NB4 (cell line): ENCODE data around the gene GABRB1.

ENCODE experiments used
- POLR2A ChIP-seq: IDR thresholded peaks from 2 replicates; pipeline ENCODE4 v1.6.1; 2011; ENCODE audit warnings: mild to moderate bottlenecking; ENCODE audit not compliant: insufficient read length; ENCODE audit errors: extremely low read depth
- TF ChIP-seq, protein P1 (sequence below): IDR thresholded peaks from one replicate; pipeline ENCODE4 v1.5.1; 2012; ENCODE audit warnings: low read depth, low read length
- TF ChIP-seq, protein P2 (sequence below): IDR thresholded peaks from 2 replicates; pipeline ENCODE4 v1.6.1; 2011; ENCODE audit warnings: low read depth, low read length

DNA sequence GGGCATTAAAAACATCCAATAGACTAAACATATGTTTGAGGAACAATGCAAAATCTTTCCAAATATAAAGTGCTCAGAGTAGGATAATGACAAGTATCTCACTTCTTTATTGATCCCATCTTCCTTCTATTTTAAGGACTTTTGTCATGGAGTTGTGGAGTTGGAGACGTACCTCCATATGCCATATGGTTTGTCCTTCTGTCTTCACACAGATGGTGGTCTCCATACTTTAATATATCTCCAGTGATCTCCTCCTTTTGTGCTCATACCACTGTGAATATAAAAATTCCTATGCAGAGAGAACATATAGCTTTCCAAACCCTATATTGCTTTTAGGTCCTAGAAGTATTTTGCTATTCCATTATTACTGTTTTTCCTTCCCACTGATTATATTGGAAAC, 64.5 kb downstream of the GABRB1 start:
- TF ChIP-seq, protein P1, sequence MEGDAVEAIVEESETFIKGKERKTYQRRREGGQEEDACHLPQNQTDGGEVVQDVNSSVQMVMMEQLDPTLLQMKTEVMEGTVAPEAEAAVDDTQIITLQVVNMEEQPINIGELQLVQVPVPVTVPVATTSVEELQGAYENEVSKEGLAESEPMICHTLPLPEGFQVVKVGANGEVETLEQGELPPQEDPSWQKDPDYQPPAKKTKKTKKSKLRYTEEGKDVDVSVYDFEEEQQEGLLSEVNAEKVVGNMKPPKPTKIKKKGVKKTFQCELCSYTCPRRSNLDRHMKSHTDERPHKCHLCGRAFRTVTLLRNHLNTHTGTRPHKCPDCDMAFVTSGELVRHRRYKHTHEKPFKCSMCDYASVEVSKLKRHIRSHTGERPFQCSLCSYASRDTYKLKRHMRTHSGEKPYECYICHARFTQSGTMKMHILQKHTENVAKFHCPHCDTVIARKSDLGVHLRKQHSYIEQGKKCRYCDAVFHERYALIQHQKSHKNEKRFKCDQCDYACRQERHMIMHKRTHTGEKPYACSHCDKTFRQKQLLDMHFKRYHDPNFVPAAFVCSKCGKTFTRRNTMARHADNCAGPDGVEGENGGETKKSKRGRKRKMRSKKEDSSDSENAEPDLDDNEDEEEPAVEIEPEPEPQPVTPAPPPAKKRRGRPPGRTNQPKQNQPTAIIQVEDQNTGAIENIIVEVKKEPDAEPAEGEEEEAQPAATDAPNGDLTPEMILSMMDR: no peak
- TF ChIP-seq POLR2A: no peak
- TF ChIP-seq, protein P2, sequence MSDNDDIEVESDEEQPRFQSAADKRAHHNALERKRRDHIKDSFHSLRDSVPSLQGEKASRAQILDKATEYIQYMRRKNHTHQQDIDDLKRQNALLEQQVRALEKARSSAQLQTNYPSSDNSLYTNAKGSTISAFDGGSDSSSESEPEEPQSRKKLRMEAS: no peak
